Stimulated activated CD8-positive, alpha-beta memory T cell treated with anti-CD3 and anti-CD28 coated beads, Interleukin-12 subunit alpha, Interleukin-12 subunit beta, amount 100 ng/mL, for 24 hours (primary cell): Measurements from ENCODE around the gene RALY.
A peak's percentile ranks its signal among the peaks of the same experiment; 100 is the strongest.

Experiments used
- DNase-seq: peaks from one replicate; pipeline ENCODE4 v3.0.0-alpha.2; 2020; ENCODE audit errors: extremely low read depth

The RALY gene

GRCh38 chr20:33986560-33987216, 7.0 kb upstream of the RALY start:
- DNase-seq = no peak

DNA sequence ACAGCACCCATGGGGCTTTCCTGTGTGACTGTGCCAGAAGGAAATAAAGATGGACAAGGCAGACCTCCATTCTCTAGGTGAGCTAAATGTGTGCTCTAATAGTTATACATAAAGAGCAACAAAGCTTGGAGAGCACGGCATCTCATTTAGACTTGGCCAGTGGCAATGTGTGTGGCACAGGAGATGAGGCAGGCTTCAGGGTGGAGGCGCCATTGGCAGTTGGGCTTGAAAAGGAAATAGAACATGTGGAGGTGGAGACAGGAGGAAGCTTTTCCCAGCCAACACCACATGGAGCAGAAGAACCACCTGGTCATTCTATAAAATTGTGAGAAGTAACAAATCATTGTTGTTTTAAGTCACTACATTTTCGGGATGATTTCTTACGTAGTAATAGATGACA, 3.6 kb upstream of the RALY start:
- DNase-seq = no peak

DNA sequence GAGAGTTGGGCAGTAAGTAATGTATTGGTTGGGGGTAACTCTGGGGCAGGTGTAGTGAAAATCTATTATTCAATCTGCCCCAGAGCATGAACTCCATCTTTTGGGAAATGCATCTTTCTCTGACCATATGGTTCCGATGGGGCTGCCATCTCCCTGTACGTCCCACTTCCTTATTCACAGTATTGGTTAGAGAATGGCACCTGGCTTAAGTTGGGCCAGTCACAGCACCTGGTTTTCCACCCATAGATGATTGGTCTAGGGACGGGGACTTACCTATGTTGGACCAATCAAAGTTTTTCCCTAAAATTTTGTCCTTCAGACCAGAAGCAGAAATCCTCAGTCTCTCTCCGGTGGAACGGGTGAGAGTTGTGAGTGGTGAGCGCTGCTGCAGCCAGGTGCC, 2.2 kb upstream of the RALY start:
- DNase-seq = no peak

DNA sequence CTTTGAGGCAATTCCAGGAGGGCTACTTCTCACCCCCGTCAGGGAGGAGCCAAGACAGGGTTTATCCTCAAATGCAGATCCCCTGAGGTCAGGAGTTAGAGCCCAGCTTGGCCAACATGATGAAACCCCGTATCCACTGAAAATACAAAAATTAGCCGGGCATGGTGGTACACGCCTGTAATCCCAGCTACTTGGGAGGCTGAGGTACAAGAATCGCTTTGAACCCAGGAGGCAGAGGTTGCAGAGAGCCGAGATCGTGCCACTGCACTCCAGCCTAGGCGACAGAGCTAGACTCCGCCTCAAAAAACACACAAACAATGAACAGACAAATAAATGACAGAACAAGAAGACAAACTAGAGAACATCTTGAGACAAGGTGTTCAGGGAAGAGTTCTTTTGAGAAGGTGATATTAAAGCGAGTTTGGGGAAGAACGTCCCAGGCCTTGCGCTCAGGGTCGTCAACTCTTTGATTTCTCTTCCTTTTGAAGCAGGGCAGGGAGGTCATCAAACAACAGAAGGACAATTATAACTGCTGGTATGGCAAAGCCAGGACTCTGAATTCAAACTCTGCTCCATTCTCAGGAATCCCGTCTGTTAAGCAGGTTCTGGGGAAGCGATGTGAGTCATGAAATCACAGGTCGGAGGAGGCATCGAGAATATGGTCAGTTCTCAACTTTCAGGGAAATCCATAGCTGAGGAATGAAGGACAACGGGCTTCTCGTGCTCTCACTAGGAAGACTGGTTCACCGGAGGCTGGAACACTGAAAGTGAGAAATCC, 1.4 kb upstream of the RALY start:
- DNase-seq = no peak

GRCh38 chr20:33992923-33993575, 662 bp upstream of the RALY start:
- DNase-seq = peak; percentile 99

DNA sequence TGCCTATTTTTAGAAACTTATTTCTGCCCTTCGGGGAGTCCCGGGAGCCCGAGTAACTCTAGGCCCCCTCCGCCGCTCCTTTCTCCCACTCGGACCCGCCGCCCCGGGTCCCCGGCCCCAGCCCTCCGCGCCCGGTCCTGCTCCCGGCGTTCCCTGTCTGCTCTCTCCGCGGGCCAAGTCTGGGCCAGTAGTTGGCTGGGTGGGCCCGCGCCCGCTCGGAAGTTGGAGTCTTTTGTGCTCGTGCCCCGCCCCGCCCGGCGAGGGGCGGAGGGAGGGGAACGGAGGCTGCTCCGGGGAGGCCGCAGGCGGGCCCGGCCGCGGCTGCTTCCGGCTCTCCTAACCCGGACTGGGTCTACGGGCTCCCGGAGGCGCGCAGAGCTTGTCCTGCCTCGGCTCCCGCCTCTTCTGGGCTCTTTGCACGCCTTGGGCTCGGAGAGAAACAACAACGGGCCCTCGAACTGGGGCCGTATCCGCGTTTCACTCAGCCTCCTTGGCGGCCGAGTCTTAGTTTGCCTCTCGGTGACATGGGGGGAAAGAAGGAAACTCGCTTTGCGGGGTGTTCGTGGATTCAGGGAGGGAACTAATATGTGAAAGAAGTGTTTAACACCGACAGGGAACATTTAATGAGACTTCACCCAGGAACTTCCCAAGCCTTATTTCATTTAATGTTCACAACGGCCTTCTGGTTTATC, 657 bp downstream of the RALY start:
- peak; percentile 51 for DNase-seq

GRCh38 chr20:33995053-33995831, 1.5 kb downstream of the RALY start:
- DNase-seq = no peak

GRCh38 chr20:33999025-33999649, 5.4 kb downstream of the RALY start:
- DNase-seq = no peak

- DNase-seq = no peak
Observed at GRCh38 chr20:34001378-34001777, 7.7 kb downstream of the RALY start.

DNA sequence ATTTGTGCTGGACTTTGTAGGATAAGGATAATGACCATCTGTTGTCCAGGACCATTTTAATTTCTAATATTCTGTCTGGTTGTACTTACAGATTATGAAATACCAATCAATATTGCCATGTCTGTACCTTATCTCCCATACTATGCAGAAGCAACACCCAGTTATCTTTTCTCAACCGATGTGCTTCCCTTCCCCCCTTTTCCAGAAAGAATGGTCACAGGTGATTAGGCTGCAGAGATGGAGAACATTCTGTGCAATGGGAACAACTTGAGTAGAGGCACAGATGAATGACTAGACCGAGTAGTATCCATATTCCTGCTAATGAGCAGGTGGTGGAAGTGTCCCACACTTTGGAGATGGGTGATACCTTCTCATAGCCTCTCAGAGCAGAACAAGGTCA, 10.5 kb downstream of the RALY start:
- no peak for DNase-seq

DNA sequence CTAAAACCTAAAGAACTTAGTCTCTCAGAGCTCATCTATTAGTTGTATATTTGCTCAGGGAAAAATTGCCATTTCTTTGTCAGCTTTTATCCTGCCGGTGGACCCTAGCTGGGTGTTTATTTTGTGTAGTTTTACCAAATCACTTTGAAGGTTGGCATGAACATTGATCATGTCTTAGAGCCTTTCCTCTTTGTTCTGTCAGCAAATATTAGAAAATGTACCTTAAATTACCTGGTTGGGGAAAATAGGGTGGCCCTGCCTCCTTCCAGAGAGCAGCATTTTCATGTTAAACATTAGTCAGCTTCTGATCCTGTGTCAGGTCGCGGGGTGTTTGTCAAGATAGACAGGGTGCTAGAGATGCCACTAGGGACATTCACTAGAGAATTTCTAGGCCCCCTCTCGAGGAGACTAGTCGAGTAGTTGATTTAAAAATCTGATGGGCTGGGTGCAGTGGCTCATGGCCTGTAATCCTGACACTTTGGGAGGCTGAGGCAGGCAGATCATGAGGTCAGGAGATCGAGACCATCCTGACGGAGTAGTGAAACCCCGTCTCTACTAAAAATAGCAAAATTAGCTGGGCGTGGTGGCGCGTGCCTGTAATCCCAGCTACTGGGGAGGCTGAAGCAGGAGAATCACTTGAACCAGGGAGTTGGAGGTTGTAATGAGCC, 11.2 kb downstream of the RALY start:
- DNase-seq = no peak

DNA sequence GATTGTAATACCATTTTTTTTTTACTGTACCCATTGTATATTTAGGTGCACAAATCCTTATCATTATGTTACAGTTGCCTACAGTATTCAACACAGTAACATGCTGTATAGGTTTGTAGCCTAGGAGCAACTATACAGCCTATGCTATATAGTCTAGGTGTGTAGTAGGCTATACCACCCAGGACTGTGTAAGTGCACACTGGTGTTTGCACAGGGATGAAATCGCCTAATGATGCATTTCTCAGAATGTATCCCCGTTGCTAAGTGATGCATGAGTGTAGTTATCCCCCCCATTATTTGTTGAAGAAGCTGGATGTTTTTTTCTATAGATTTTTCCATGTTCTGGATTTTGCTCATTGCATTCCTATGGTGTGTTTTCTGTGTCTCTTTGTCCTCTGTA, 12.9 kb downstream of the RALY start:
- no peak for DNase-seq

GRCh38 chr20:34008477-34008876, 14.8 kb downstream of the RALY start:
- no peak for DNase-seq

- DNase-seq = no peak
Observed at GRCh38 chr20:34010405-34010931, 16.8 kb downstream of the RALY start.

GRCh38 chr20:34011275-34011674, 17.6 kb downstream of the RALY start:
- no peak for DNase-seq

DNA sequence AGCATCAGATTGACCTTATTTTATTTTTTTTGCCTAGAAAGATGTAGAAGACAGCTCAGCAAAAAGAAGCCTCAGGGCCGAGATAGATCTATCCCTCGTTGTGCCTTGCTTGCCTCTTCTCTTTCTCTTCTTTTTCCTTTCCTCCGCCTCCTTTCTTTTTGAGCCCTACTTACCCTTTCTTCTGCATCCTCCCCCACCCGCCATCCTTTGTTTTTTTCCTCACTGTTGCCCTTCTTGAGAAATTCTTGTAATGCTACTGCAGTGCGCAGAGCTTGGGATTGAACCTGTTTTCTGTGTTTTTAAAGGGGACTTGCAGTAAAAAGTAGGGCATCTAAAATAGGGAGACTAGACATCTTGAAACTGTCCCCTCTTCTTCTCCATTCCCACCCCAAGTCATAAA, 18.6 kb downstream of the RALY start:
- no peak for DNase-seq

DNA sequence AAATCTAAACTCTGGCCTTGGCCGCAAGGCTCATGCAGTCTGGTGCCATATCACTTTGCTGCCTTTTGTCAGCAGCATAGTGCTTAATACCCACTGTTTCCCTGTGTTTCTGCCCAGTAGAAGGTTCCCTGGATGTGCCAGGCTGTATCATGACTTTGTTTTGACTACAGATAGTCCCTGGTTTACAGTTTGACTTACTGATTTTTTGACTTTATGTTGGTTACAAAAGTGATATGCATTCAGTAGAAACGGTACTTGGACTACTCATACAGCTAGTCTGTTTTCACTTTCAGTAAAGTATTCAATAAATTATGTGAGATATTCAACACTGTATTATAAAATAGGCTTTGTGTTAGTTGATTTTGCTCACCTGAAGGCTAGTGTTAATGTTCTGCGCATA, 19.0 kb downstream of the RALY start:
- no peak for DNase-seq

DNA sequence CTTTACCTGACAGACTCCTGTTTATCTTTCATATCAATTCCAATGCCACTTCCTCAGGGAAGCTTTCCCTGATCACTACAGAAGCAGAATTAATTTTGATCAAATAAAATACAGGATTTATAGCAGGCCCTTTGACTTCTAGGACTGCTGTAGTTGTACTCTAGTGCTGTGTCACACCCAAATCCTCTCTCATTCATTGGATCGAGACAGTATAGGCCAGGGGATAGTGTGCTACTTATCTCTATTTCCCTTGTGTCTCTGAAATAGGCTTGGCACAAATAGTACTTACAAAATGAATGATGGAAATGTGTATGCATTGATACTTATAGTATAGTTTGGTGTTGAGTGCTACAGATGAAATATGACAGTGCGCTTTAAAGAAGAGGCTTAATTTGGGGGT, 19.8 kb downstream of the RALY start:
- DNase-seq = no peak

- no peak for DNase-seq
Observed at GRCh38 chr20:34014878-34015277, 21.2 kb downstream of the RALY start.
